ENCODE measurements around the gene WSB1.
A peak's percentile ranks its signal among the peaks of the same experiment; 100 is the strongest.

- TF ChIP-seq CTCF (conservative IDR thresholded peaks at IDR 0.05; ENCODE audit: low read length) (peak; percentile 17; the same call in 1 of the 2 replicates), EZH2phosphoT487 (IDR thresholded peaks at IDR 0.05; ENCODE audit: borderline replicate concordance) (no peak)
Measured at GRCh38 chr17:27293898-27294688, at the start of gene WSB1.
